H9 (cell line): ENCODE results near the gene TBCC. TPM values are rescaled to one million over a fixed set of nuclear protein-coding genes. Genes with fewer than 3 reads are reported as not detected.

Source experiments
- DNase-seq: peaks from one replicate; pipeline ENCODE4 v3.0.0-alpha.2; 2017
- H2AFZ ChIP-seq: one replicate; pipeline ENCODE4 v1.6.1; 2013; ENCODE audit warnings: mild to moderate bottlenecking, low read length, control low read depth, moderate library complexity
- H2AK5ac ChIP-seq: 2 replicates; pipeline ENCODE4 v1.6.1; 2013; ENCODE audit warnings: low read length, control low read depth, mixed read lengths; ENCODE audit not compliant: insufficient read length
- H2BK120ac ChIP-seq: one replicate; pipeline ENCODE4 v1.6.1; 2013; ENCODE audit warnings: low read depth, mild to moderate bottlenecking, low read length, control low read depth, inconsistent platforms; ENCODE audit not compliant: poor library complexity, severe bottlenecking
- H2BK12ac ChIP-seq: 2 replicates; pipeline ENCODE4 v1.6.1; 2013; ENCODE audit warnings: low read length, control low read depth, mixed read lengths, low read depth; ENCODE audit not compliant: insufficient read length
- H2BK15ac ChIP-seq: 2 replicates; pipeline ENCODE4 v1.6.1; 2013; ENCODE audit warnings: low read depth, low read length, control low read depth
- H2BK20ac ChIP-seq: one replicate; pipeline ENCODE4 v1.6.1; 2013; ENCODE audit warnings: low read depth, mild to moderate bottlenecking, low read length, control low read depth, inconsistent platforms; ENCODE audit not compliant: poor library complexity, severe bottlenecking
- H2BK5ac ChIP-seq: 2 replicates; pipeline ENCODE4 v1.6.1; 2013; ENCODE audit warnings: low read length, control low read depth, mixed read lengths; ENCODE audit not compliant: insufficient read length
- H3K14ac ChIP-seq: 2 replicates; pipeline ENCODE4 v1.6.1; 2013; ENCODE audit warnings: low read length, control low read depth; ENCODE audit not compliant: insufficient read depth
- H3K18ac ChIP-seq: 2 replicates; pipeline ENCODE4 v1.6.1; 2013; ENCODE audit warnings: low read depth, mild to moderate bottlenecking, mixed read lengths, low read length, control low read depth; ENCODE audit not compliant: insufficient read length
- H3K23ac ChIP-seq: 2 replicates; pipeline ENCODE4 v1.6.1; 2013; ENCODE audit warnings: low read length, control low read depth, mixed read lengths, low read depth; ENCODE audit not compliant: insufficient read length
- H3K23me2 ChIP-seq: 2 replicates; pipeline ENCODE4 v1.6.1; 2013; ENCODE audit warnings: low read depth, mild to moderate bottlenecking, mixed read lengths, low read length, control low read depth; ENCODE audit not compliant: insufficient read length, poor library complexity, severe bottlenecking
- H3K27ac ChIP-seq: 2 replicates; pipeline ENCODE4 v1.5.1; 2013; ENCODE audit warnings: low read length, control low read depth, mixed read lengths, low read depth; ENCODE audit not compliant: insufficient read length
- H3K27me3 ChIP-seq: 2 replicates; pipeline ENCODE4 v1.6.1; 2013; ENCODE audit warnings: low read length, control low read depth, inconsistent platforms; ENCODE audit not compliant: insufficient read depth
- H3K4ac ChIP-seq: 2 replicates; pipeline ENCODE4 v1.6.1; 2013; ENCODE audit warnings: low read depth, mild to moderate bottlenecking, control low read depth, inconsistent platforms, low read length, moderate library complexity
- H3K4me1 ChIP-seq: 2 replicates; pipeline ENCODE4 v1.6.1; 2013; ENCODE audit warnings: low read length, control low read depth, inconsistent platforms; ENCODE audit not compliant: insufficient read depth
- H3K4me2 ChIP-seq: 2 replicates; pipeline ENCODE4 v1.6.1; 2013; ENCODE audit warnings: low read length, control low read depth, mixed read lengths; ENCODE audit not compliant: insufficient read length, insufficient read depth
- H3K56ac ChIP-seq: 2 replicates; pipeline ENCODE4 v1.6.1; 2013; ENCODE audit warnings: low read depth, mild to moderate bottlenecking, mixed read lengths, low read length, control low read depth; ENCODE audit not compliant: insufficient read length
- H3K79me1 ChIP-seq: 2 replicates; pipeline ENCODE4 v1.6.1; 2013; ENCODE audit warnings: low read depth, mild to moderate bottlenecking, moderate library complexity, low read length, control low read depth, inconsistent platforms; ENCODE audit not compliant: insufficient read depth, poor library complexity, severe bottlenecking
- H3K79me2 ChIP-seq: 2 replicates; pipeline ENCODE4 v1.6.1; 2013; ENCODE audit warnings: low read length, control low read depth, inconsistent platforms; ENCODE audit not compliant: insufficient read depth
- H3K9ac ChIP-seq: 2 replicates; pipeline ENCODE4 v1.6.1; 2013; ENCODE audit warnings: low read length, control low read depth, mixed read lengths; ENCODE audit not compliant: insufficient read length; ENCODE audit errors: extremely low read depth
- H3K9me3 ChIP-seq: one replicate; pipeline ENCODE4 v1.6.1; 2013; ENCODE audit warnings: low read depth, low read length, inconsistent platforms; ENCODE audit not compliant: control insufficient read depth
- H3T11ph ChIP-seq: one replicate; pipeline ENCODE4 v1.6.1; 2013; ENCODE audit warnings: mild to moderate bottlenecking, low read length, control low read depth, inconsistent platforms
- H4K20me1 ChIP-seq: one replicate; pipeline ENCODE4 v1.6.1; 2013; ENCODE audit not compliant: control insufficient read depth, insufficient read length, insufficient read depth
- H4K5ac ChIP-seq: 2 replicates; pipeline ENCODE4 v1.6.1; 2013; ENCODE audit warnings: low read depth, mild to moderate bottlenecking, mixed read lengths, low read length, control low read depth; ENCODE audit not compliant: insufficient read length
- H4K8ac ChIP-seq: replicated peaks from 2 replicates; pipeline ENCODE4 v1.6.1; 2013; ENCODE audit warnings: low read length, control low read depth, mixed read lengths, low read depth; ENCODE audit not compliant: insufficient read length
- H4K91ac ChIP-seq: 2 replicates; pipeline ENCODE4 v1.6.1; 2013; ENCODE audit warnings: low read depth, mild to moderate bottlenecking, moderate library complexity, mixed read lengths, low read length, control low read depth; ENCODE audit not compliant: insufficient read length
- H3K27ac Mint-ChIP-seq, 3 experiments: 2 replicates in 2 of 3; 3 replicates in 1 of 3; pipeline ENCODE4 v1.8.0; 2020 to 2021; ENCODE audit warnings: mixed read lengths in 3 of 3, mild to moderate bottlenecking in 1 of 3, moderate library complexity in 1 of 3
- H3K27me3 Mint-ChIP-seq: 2 replicates; pipeline ENCODE4 v1.8.0; 2021; ENCODE audit warnings: low read depth, mild to moderate bottlenecking, moderate library complexity, mixed read lengths
- H3K36me3 Mint-ChIP-seq, 3 experiments: 2 replicates in 2 of 3; 3 replicates in 1 of 3; pipeline ENCODE4 v1.8.0; 2020 to 2021; ENCODE audit warnings: low read depth in 3 of 3, mixed read lengths in 3 of 3; ENCODE audit not compliant: insufficient read depth in 1 of 3
- H3K4me1 Mint-ChIP-seq, 2 experiments: 2 replicates each; pipeline ENCODE4 v1.8.0; 2020; ENCODE audit warnings: mixed read lengths in 2 of 2
- H3K4me3 Mint-ChIP-seq, 2 experiments: 2 replicates in 1 of 2; 3 replicates in 1 of 2; pipeline ENCODE4 v1.8.0; 2020 to 2021; ENCODE audit warnings: mild to moderate bottlenecking in 2 of 2, mixed read lengths in 2 of 2, moderate library complexity in 1 of 2
- H3K9me3 Mint-ChIP-seq, 2 experiments: 2 replicates in 1 of 2; 3 replicates in 1 of 2; pipeline ENCODE4 v1.8.0; 2020; ENCODE audit warnings: mild to moderate bottlenecking in 2 of 2, mixed read lengths in 2 of 2, moderate library complexity in 1 of 2
- WGBS: extraction: QIAGEN DNeasy Blood & Tissue Kit; methylation state at CpG from one replicate; pipeline ENCODE4 v1.1.7; 2013; ENCODE audit warnings: missing lambda C conversion rate, low lambda C conversion rate, mixed read lengths; ENCODE audit not compliant: insufficient read length; ENCODE audit errors: extremely low coverage; 5-methylcytosine and 5-hydroxymethylcytosine counted together
- total RNA-seq: library from RNA; stranded (reverse); gene quantifications from 2 replicates; pipeline ENCODE4 v1.2.1, GENCODE V29; 2021
- TF ChIP-seq, protein P1 (sequence below): fragments of 200-600 bp; sonication (generic); conservative IDR thresholded peaks from 3 replicates; pipeline ENCODE4 v1.8.0; 2021; ENCODE audit warnings: antibody characterized with exemption, mild to moderate bottlenecking

Gene TBCC
- total RNA-seq, 1 experiment from 2014 or later: 25.6 TPM

DNA sequence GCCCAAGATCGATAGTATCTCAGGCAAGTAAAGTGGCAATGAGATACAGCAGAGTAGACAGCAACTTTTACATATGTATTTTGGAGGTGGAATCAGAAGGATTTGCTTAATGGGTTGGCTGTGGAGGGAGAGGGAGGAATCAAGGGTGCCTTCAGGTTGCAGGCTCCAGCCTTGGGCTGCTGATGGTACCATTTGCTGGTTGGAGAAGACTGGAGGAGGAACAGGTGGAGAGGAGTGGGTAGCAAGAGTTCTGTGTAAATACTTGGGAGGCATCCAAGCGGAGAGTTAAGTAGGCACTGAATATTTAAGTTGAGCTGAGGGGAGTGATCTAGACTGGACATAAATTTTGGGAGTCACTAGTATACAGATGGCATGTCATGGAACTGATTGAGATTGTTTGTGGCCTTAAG is 41.2 kb upstream of the TBCC start:
- H3K4me3 Mint-ChIP-seq: no peak overlapping the region
- no peaks in the 10 kb centered on the region for H3K23me2 ChIP-seq
- no peaks in the 10 kb centered on the region for H3K9me3 ChIP-seq
- no peak overlapping the region for H3K14ac ChIP-seq
- no peak for DNase-seq
- no peak overlapping the region for H2BK12ac ChIP-seq
- H3K79me2 ChIP-seq: peaks cover 7% of the 10 kb centered on the region; the same call in 1 of the 2 replicates
- H3K4me1 Mint-ChIP-seq: peaks cover 27 to 35% of the 10 kb centered on the region in 2 experiments
- H2BK120ac ChIP-seq: no peak overlapping the region
- no peaks in the 10 kb centered on the region for H3K9me3 Mint-ChIP-seq
- peaks cover 3% of the 10 kb centered on the region; the same call in 1 of the 2 replicates for H3K4me1 ChIP-seq
- TF ChIP-seq, protein P1, sequence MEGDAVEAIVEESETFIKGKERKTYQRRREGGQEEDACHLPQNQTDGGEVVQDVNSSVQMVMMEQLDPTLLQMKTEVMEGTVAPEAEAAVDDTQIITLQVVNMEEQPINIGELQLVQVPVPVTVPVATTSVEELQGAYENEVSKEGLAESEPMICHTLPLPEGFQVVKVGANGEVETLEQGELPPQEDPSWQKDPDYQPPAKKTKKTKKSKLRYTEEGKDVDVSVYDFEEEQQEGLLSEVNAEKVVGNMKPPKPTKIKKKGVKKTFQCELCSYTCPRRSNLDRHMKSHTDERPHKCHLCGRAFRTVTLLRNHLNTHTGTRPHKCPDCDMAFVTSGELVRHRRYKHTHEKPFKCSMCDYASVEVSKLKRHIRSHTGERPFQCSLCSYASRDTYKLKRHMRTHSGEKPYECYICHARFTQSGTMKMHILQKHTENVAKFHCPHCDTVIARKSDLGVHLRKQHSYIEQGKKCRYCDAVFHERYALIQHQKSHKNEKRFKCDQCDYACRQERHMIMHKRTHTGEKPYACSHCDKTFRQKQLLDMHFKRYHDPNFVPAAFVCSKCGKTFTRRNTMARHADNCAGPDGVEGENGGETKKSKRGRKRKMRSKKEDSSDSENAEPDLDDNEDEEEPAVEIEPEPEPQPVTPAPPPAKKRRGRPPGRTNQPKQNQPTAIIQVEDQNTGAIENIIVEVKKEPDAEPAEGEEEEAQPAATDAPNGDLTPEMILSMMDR: no peak
- H3K27ac Mint-ChIP-seq: no peak overlapping the region
- no peak overlapping the region for H4K5ac ChIP-seq
- no peak overlapping the region for H3K4me2 ChIP-seq
- H3K18ac ChIP-seq: no peak overlapping the region
- peaks cover under 1 to 20% (median 5%) of the 10 kb centered on the region in 3 experiments; a peak in 6 of 7 replicates for H3K36me3 Mint-ChIP-seq
- no peak overlapping the region for H3T11ph ChIP-seq
- H2BK5ac ChIP-seq: no peak overlapping the region
- no peaks in the 10 kb centered on the region for H3K27me3 ChIP-seq
- H2AFZ ChIP-seq: no peak overlapping the region
- no peak overlapping the region for H3K9ac ChIP-seq
- no peak overlapping the region for H4K8ac ChIP-seq
- H3K79me1 ChIP-seq: peaks cover 3% of the 10 kb centered on the region
- no peak overlapping the region for H3K23ac ChIP-seq
- H2BK20ac ChIP-seq: no peak overlapping the region
- H2BK15ac ChIP-seq: no peak overlapping the region
- no peak overlapping the region for H3K56ac ChIP-seq
- no peak overlapping the region for H3K27ac ChIP-seq
- H2AK5ac ChIP-seq: no peak overlapping the region
- no peak overlapping the region for H3K4ac ChIP-seq
- no peak overlapping the region for H4K91ac ChIP-seq
- no peaks in the 10 kb centered on the region for H4K20me1 ChIP-seq
- peaks cover 1% of the 10 kb centered on the region; the same call in 1 of the 2 replicates for H3K27me3 Mint-ChIP-seq
- no CpG with 5 or more reads among the region's 2 CpGs for WGBS
